NCI-H446 (cell line): Measurements from ENCODE around the gene VCX2.
"Not testable (repeated sequence)": the region's sequence is repeated elsewhere in the genome, so short reads cannot be mapped to it uniquely, and the experiment has no call there.

Experiments
- DNase-seq, 2 experiments: peaks; one replicate each; lab custom pipeline; 2025; lab: John Stamatoyannopoulos, UW

Gene VCX2

GRCh38 chrX:8171169-8171568, at the start of gene VCX2:
Gene VCX2, minus strand, starts transcription at chrX:8171267. Its CDS starts 624 bp downstream, at chrX:8170643.
- not testable (repeated sequence) for DNase-seq

- DNase-seq = no peak
Observed at GRCh38 chrX:8204943-8205342, 33.9 kb upstream of the VCX2 start.

GRCh38 chrX:8204169-8204935, 33.3 kb upstream of the VCX2 start:
- no peak for DNase-seq

GRCh38 chrX:8201896-8202331, 30.8 kb upstream of the VCX2 start:
- no peak for DNase-seq

- no peak for DNase-seq
Observed at GRCh38 chrX:8196776-8197175, 25.7 kb upstream of the VCX2 start.

- no peak for DNase-seq
Observed at GRCh38 chrX:8194216-8194615, 23.1 kb upstream of the VCX2 start.

GRCh38 chrX:8192276-8192675, 21.2 kb upstream of the VCX2 start:
- no peak for DNase-seq

- DNase-seq = no peak
Observed at GRCh38 chrX:8191022-8191421, 20.0 kb upstream of the VCX2 start.

- DNase-seq = no peak
Observed at GRCh38 chrX:8190341-8190830, 19.3 kb upstream of the VCX2 start.

- DNase-seq = no peak
Observed at GRCh38 chrX:8189096-8189830, 18.2 kb upstream of the VCX2 start.

GRCh38 chrX:8183346-8183745, 12.3 kb upstream of the VCX2 start:
- DNase-seq = no peak

- DNase-seq = no peak
Observed at GRCh38 chrX:8179656-8180055, 8.6 kb upstream of the VCX2 start.

- DNase-seq = not testable (repeated sequence)
Observed at GRCh38 chrX:8154011-8154410, 17.1 kb downstream of the VCX2 start.

- DNase-seq = no peak
Observed at GRCh38 chrX:8147226-8147625, 23.8 kb downstream of the VCX2 start.

GRCh38 chrX:8144925-8145324, 26.1 kb downstream of the VCX2 start:
- no peak for DNase-seq

GRCh38 chrX:8141896-8142295, 29.2 kb downstream of the VCX2 start:
- no peak for DNase-seq

- DNase-seq = no peak
Observed at GRCh38 chrX:8140986-8141744, 29.9 kb downstream of the VCX2 start.

GRCh38 chrX:8139716-8140115, 31.4 kb downstream of the VCX2 start:
- DNase-seq = no peak

GRCh38 chrX:8138252-8138651, 32.8 kb downstream of the VCX2 start:
- DNase-seq = no peak

- no peak for DNase-seq
Observed at GRCh38 chrX:8126648-8127047, 44.4 kb downstream of the VCX2 start.

GRCh38 chrX:8126092-8126491, 45.0 kb downstream of the VCX2 start:
- DNase-seq = no peak

GRCh38 chrX:8125566-8125965, 45.5 kb downstream of the VCX2 start:
- no peak for DNase-seq

GRCh38 chrX:8122538-8122937, 48.5 kb downstream of the VCX2 start:
- DNase-seq = no peak
